Amniotic stem cell (primary cell): ENCODE data around the gene SLC26A1.
"Not testable (repeated sequence)": the region's sequence is repeated elsewhere in the genome, so short reads cannot be mapped to it uniquely, and the experiment has no call there.

Source experiments
- DNase-seq: peaks from one replicate; lab custom pipeline; 2025; lab: John Stamatoyannopoulos, UW

SLC26A1 gene

DNA sequence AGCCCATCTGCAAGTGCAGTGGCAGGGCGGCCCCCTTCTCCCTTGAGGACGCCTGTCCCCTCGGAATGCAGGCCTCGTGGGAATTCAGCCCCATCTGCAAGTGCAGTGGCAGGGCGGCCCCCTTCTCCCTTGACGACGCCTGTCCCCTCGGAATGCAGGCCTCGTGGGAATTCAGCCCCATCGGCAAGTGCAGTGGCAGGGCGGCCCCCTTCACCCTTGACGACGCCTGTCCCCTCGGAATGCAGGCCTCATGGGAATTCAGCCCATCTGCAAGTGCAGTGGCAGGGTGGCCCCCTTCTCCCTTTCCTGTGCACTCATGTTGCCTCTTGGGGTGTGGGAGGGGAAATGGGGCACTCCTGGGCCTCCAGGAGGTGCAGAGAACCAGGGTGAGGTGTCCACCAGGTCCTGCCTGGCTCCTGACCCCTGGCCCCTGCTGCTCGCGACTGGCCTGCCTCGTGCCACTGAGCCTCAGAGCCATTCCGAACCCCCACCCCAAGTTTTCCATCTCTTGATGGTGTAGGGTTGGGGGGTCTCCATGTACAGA lies 6.8 kb upstream of the SLC26A1 start:
- no peak for DNase-seq

DNA sequence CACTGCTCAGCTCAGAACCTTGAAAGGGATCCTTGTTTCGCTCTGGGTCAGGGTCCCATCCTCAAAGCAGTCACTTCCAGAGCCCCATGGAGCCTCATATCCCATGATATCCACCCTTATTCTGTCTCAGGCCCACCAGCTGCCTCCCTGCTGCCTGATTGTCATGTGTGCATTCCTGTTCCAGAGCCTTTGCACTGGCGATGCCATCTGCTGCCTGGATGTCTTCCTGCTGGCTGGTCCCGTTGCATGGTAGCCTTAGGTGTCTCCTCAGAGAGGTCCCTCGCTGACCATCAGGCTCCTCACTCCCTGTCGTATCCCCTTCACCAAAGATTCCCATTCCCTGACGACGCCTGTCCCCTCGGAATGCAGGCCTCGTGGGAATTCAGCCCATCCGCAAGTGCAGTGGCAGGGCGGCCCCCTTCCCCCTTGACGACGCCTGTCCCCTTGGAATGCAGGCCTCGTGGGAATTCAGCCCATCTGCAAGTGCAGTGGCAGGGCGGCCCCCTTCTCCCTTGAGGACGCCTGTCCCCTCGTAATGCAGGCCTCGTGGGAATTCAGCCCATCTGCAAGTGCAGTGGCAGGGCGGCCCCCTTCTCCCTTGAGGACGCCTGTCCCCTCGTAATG lies 6.1 kb upstream of the SLC26A1 start:
- not testable (repeated sequence) for DNase-seq

DNA sequence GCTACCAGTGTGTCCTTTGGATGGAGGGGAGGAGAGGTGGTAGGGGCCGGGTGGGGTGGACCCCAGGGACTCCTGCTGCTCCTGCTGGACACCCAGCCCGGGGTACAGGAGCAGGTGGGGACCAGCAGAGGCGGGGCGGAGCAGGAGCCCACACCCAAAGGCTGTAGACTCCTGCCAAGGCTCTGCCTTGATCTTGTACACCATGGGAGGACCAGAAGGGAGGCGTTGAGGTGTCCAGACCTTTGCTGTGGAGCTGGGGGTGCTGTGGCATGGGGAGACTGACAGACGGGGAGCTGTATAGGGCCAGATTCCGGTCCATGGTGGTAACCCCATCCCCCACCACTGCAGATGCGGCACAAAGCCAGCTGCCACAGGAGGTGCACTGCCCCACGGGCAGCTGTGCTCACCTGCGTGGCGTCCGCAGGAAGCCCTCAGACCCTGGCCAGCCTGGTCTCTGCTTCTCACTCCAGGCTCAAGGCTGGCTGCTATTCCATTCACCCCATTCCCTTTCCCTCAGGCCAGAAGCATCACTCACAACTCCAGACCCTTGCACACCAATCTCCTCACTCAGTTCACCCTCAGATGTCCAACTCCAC lies 5.0 kb upstream of the SLC26A1 start:
- DNase-seq, result no peak

DNA sequence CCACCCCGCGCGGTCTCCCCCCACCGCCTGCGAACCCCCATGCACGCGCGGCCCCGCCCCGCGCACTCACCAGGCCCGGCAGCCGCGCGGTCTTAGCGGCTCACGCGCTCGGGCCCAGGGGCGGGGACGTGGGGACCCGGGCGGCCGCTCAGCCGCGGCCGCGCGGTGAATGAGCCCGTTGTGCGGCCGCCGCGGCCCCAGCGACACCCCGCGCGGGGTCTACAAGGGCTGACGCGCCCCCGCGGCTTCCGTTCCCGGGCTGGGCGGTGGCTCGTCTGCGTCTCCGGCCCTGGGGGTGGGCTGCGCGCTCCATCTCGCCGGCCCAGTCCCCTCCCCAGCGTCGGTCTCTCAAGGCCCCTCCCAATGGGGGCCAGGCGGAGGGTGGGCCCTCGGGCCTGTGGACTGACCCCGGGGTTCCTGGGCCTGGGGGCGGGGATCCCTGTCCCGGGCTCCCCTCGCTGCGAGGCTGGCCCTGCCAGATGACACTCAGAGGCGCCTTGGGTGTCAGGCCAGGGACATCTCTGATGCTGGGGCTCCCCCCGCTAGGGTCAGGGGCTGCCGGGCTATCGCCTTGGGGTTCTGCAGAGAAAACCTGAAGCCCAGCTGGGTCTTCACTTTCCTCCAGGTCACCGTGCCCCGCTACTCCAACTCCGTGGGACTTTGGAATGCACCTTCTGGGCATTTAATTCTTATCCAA lies 4.3 kb upstream of the SLC26A1 start:
- DNase-seq, result no peak

DNA sequence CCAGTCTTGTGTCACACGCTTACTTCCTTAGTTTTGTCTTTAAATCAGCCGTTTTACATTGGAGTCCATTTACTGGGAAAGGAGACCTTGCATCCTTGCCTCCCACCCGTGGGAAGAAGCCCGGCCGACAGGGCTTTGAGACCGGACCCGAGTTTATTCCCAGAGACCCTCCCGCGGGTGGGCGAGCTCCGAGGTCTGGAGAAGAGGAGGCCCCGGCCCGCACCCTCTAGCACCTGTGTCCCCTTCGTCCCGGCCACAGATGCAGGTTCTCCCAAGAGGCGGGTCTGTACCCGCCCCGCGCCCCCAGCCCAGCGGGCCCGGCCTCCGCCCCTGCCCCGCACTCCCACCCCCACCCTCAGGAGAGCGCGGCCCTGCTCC lies 3.8 kb upstream of the SLC26A1 start:
- no peak for DNase-seq

DNA sequence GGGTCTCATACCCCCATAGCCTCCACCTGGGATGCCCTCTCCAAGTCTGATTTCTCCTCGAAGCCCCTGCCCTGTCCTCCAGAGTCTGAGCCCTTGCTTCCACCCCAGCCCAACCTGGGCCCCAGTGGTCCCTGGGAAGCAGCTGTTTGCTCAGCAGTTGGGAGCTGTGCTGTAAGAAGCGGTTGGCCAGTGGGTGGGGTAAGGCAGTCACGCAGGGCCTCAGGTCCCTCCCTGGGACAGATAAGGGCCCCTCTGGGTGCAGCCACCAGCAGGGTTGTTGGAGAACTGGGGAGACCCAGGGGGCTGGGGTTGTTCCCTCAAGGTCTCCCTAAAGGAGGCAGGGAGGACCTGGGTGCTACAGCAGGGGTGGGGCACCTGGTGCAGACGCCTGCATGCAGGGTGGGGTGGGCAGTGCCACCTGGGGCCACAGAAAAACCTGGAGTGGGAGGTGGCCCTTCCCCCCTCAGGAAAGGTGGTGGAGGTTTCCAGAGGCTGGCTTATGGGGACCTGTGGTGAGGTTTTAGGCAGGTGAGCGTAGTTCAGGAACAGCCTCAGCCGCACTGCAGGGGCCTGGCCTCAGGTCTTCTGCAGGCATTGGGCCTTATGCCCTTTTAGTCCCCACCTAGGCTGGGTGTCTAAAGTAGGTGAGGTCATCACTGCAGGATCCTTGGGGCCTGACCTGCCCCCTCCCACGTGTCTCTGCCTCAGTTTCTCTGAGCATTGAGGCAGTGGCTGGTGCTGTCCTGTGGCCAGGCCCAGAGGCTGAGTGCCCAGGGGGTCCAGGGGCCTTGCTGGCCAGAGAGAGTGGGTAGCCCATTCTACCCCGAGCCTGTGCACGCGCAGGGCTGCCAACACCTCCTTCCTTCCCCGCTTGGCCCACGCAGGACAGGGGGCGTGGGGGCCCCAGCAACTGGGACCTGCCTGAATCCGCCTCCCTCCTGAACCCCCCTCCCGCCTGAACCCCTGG lies 3.1 kb upstream of the SLC26A1 start:
- no peak for DNase-seq

DNA sequence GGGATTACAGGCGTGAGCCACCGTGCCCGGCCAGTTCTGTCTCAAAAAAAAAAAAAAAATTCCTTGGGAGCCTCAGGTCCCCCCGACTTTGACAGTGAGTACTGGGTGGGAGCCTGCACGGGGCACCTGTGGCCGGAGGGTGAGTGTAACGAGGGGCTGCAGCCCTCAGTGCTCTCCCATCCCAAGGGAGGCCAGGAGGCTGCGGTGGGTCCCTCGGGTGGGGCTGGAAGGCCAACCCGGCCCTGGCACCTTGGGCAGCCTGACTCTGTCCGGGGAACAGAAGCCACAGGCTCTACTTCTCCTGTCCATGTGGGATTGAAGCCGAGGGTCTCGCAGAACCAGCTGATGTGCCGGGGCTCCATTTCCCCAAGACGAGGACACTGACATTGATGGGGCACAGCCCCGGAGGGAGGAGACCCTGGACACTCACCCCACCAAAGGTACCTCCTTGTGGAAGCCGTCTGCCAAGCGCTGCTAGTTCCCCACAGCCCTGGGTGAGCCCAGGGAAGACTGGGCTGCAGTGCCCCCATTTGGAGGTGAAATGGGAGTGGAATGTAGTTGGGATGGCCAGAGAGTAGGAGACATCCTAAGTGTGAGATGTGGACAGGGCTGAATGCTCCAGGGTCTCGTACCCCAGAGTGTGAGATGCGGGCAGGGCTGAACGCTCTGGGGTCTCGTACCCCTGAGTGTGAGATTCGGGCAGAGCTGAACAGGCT lies 2.3 kb upstream of the SLC26A1 start:
- DNase-seq, result no peak

DNA sequence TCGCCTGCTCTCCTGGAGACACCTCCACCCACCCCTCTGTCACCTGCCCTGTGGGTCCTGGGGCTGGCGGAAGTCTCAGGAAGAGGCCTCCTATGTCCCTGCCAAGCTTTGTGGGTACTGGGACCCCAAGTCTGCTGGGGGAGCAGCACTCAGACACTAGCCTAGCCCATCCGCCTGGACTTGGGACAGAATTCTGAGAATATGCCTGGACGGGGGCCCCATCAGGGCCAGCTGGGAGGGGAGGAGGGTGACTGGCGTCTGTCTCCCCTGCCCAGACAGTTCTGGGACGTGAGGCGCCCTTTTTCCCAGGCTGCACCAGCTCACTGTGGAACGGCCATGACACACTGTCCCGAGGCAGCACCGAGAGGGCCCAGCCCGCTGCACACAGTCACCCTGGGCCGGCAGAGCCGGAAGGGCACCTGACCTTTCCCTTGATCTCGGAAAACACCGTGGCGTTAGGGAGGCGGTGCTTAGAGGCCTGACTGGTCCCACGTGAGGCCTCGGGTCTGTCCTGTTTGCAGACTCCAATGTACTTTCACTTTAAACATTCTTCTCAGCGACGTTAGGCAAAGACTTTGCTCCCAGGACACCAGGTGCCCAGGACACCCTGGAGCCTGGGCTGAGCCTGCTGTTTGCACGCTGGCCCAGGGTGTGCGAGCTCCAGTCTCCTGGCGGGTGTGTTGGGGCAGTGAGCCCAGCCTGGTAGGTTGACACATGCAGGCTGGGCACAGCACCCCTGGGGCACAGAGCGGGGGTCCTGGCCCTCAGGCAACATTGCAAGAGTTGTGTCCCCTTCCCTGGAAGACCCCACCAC lies 700 bp downstream of the SLC26A1 start:
- DNase-seq, result no peak

DNA sequence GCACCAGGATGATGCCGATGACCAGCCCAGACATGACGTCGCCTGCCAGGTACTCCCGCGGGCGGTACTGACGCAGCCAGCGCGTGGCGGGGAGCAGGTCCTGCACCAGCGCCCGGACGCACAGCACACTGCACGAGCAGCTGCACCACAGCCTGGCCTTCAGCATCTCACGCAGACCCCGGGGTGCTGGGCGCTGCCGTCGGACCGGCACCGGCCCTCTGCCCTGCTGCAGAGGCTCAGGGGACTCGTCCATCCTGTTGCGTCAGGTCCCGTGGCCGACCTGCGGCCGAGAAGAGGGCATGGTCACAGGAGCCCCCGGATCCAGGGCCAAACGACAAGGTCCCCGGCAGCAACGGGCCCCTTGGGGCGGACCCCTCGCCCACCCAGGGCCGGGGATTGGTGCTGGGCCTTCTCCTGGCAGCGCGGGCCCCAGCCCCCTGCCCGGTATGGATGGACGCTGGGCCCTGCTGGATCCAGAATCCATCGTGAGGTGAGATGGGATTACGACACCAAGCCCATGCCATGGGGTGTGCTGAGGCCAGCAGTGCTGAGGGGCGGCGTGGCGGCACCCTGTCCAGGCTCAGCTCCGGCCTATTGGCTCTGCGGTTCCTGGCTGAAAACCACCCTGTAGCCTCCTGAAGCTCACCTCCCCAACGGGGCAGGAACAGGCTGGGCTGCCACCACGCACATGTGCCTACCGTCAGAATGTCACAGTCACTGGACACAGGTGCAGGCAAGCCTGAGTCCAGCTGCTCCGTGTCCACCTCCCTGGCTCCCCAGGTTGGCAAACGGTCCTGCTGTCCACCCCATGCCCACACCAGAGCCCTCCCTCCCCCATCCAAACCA lies 1.5 kb downstream of the SLC26A1 start:
- DNase-seq, result no peak

DNA sequence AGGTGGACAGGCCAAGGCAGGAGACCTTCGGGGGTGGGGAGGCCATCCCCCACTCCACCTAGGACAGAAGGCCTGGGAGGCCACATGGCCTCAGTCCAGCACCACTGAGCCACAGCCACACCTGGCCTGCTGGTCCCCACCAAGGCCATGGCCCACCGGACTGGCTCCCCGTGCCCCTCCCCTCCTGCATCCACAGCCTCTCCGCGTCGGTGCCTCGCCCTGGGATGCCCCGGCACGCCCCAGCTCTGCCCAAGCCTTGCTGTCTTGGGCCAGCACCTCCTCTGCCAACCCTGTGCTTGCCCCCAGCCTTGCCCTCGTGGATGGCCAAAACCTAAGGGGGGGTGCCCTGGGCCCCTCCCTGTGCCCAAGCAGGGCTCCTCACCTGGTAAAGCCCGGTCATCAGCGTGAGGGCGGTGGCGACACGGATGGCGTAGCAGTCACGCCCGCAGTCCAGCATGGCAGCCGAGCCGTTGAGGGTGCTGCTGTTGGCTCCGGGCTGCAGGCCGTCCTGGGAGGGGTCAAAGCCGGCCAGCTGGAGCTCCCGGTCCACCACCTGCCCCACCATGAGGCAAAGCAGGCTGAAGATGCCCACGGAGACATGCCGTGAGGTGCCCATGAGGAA lies 2.3 kb downstream of the SLC26A1 start:
- no peak for DNase-seq

DNA sequence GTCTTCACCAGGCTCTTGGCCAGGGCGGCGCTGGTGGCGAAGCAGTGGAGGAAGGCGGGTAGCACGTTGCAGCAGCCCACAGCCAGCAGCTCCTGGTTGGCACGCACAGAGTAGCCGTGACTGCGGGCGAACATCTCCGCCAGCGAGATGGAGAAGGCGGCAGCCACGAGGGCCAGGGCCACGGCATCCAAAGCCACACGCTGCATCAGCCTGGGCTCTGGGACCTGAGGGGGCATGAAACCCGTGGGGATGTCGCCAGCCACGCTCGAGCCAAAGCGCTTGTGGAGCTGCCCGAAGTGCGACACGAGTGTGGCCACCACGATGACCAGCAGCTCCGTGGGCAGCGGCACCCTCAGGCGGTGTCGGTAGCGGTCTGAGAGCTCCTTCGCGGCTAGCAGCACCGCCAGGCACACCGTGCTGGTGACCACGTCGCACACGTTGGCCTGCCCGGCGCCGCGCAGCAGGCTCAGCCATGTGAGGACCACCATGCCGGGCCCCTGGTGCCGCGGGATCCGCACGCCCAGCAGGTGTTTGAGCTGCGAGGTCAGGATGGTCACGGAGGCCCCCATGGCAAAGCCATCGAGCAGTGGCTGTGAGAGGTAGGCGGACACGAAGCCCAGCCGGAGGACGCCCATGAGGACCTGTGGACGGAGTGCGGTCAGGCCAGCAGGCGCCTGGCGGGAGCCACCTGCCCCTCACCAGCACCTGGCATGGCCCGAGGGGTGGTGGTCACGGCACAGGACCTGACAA lies 3.3 kb downstream of the SLC26A1 start:
- no peak for DNase-seq

DNA sequence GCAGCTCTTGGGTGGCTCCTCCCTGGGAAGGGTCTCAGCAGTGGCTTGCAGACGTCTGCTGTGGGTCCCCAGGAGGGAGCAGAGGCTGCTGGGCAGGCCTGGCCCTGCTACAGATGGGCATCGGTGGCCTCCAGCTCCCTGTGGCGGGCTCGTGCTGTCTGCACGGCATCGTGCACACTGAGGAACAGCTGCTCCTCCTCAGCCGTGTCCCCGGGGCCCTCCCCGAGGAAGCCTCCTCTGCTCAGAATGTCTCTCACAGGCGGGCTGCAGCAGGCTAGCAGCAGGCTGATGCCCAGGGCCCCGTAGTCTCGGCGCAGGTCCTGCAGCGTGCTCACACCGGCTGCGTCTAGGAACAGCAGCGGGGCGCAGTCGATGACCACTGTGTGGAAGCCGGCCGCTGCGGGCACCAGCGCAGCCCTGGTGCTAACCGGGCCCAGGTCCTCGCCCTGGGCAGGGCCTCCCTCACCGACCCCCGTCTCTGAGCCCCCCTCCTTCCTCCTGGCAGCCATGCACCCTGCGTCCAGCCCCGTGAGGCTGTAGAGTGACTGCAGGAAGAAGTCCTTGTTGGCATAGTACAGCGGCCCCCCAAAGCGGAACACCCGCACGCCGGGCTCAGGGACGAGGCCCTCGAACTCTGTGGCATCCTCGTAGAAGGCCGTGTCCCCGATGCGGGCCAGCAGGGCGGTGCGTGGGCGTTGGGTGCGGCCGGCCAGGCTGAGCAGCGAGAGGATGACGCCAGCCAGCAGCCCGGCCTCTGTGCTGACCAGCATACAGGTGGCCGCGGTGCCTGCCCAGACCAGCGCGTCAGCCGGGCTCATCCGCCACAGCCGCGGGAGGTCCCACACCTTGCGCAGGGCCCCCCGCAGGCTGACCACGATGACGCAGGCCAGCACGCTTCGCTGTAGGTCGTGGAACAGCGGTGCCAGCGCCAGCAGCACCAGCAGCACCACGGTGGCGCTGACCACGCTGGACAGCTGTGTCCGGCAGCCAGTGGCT lies 4.2 kb downstream of the SLC26A1 start:
- no peak for DNase-seq

DNA sequence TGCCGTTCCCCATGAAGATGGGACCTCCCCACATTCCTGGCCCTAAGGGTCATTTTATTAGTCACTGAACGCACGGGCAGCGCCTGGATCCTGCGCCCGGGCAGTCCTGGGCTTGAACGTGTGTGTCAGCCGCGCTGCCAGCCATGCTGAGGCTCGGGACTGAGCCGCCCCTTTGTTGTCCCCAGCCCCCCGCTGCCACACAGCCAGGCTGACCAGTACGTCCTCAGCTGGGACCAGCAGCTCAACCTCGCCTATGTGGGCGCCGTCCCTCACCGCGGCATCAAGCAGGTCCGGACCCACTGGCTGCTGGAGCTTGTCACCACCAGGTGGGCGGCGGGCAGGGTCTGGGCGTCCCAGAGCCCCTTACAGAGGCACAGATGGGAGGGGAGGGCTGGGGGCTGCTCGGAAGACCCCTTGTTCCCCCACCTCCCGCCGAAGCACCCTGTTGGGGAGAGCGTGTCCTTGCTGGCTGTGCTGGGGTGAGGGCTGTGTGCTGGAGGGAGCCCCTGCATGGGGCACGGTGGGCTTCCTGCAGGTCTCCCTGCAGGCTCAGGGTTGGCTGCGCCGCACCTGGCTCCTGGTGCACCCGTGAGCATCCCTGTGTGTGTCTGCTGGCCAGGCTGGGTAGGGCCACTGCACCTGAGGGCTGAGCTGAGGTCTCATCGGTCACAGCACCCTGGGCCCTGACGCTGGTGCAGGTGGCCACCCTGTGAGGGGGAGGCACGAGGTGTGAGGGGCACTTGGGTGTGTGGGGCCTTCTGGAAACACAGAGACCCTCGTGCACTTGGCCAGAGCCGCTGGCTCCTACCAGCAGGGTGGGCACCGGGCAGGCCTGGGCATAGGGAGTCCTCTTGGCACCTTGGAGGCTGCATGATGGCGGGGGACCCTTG lies 5.3 kb downstream of the SLC26A1 start:
- DNase-seq, result no peak

DNA sequence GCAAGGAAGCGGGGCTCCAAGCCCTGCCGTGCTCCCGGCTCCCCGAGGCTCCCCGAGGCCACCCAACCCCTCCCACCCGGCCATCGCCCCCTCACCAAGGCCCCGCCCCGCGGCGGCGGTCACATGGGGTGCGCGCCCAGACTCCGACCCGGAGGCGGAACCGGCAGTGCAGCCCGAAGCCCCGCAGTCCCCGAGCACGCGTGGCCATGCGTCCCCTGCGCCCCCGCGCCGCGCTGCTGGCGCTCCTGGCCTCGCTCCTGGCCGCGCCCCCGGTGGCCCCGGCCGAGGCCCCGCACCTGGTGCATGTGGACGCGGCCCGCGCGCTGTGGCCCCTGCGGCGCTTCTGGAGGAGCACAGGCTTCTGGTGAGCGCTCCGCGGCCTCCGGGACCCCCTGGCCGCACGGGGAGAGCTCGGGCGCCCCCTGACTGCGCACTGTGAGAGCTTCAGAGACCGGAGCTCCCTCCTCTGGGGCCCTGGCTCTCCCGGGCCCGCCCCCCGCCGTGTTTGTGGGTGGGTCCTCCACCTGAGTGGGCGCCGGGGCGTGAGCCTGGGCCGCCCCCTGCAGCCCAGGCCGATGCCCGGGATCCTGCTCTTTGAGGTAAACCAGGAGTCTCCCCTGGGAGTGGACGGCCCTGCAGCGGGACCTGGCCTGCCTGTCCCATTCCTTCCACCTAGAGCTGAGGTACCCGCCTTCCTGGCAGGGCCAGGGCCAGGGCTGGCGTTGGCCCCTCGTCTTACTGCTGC lies 6.2 kb downstream of the SLC26A1 start, which contains the start of gene IDUA:
Gene IDUA, plus strand, starts transcription at position 166 of the 745 bp plus-strand sequence. Its CDS starts 41 bp downstream, at position 207.
- no peak for DNase-seq

DNA sequence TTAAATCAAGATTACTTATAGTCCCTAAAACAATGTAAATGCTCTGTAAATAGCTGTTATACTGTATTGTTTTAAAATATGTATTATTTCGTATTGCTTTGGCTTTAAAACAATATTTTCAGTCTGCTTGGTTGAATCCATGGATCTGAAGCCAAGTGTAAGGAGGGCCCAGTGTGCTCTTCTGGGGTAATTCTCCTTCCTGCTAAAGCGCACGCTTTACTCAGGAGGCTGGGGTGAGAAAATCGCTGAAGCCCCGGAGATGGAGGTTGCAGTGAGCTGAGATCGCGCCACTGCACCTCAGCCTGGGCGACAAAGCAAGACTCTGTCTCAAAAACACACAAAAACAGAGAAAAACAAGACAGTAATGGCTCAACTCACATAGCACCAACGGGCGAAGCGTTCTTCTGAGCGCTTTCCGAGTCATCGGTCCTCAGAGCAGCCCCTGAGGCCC lies 6.8 kb downstream of the SLC26A1 start:
- DNase-seq, result no peak
